ENCODE data around the gene EXOC2.

GRCh38 chr6:704046-704445 lies 11.1 kb upstream of the EXOC2 start:
- TF ChIP-seq CTCF (IDR thresholded peaks at IDR 0.05; ENCODE audit: insufficient read depth, low read depth, low read length) (no peak), EZH2 (IDR thresholded peaks at IDR 0.05; ENCODE audit: insufficient read depth, low read length) (no peak)
